GM12875 (cell line): ENCODE data around the gene MCTP2.

Source experiments
- H3K4me3 ChIP-seq: one replicate; pipeline ENCODE4 v1.5.1; 2011; ENCODE audit warnings: low read depth, low read length, control low read depth
- TF ChIP-seq, protein P1 (sequence below): IDR thresholded peaks from 2 replicates; pipeline ENCODE4 v1.5.1; 2011; ENCODE audit warnings: low read depth, mild to moderate bottlenecking, control low read depth, inconsistent platforms, low read length, moderate library complexity, borderline replicate concordance; ENCODE audit not compliant: insufficient read depth

MCTP2 gene

DNA sequence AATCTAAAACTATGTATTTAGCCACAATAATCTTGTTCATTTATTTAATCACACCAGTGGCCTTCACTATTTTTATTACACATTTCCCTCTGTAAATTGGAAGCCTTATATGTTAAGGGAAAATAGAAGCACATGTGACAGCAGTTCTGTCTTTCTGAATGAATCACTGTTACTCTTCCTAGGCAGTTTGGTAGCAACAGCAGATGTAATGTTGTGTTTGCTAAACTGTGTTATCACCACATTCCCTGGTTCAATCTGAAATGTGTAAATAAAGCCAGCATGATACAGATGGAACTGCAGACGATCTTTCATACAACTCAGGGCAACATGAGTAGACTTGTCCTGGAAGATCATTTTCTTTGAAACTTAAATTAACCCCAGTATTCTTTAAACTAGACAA lies 220.1 kb downstream of the MCTP2 start:
- H3K4me3 ChIP-seq, result no peak overlapping the region
- TF ChIP-seq, protein P1, sequence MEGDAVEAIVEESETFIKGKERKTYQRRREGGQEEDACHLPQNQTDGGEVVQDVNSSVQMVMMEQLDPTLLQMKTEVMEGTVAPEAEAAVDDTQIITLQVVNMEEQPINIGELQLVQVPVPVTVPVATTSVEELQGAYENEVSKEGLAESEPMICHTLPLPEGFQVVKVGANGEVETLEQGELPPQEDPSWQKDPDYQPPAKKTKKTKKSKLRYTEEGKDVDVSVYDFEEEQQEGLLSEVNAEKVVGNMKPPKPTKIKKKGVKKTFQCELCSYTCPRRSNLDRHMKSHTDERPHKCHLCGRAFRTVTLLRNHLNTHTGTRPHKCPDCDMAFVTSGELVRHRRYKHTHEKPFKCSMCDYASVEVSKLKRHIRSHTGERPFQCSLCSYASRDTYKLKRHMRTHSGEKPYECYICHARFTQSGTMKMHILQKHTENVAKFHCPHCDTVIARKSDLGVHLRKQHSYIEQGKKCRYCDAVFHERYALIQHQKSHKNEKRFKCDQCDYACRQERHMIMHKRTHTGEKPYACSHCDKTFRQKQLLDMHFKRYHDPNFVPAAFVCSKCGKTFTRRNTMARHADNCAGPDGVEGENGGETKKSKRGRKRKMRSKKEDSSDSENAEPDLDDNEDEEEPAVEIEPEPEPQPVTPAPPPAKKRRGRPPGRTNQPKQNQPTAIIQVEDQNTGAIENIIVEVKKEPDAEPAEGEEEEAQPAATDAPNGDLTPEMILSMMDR, result no peak

DNA sequence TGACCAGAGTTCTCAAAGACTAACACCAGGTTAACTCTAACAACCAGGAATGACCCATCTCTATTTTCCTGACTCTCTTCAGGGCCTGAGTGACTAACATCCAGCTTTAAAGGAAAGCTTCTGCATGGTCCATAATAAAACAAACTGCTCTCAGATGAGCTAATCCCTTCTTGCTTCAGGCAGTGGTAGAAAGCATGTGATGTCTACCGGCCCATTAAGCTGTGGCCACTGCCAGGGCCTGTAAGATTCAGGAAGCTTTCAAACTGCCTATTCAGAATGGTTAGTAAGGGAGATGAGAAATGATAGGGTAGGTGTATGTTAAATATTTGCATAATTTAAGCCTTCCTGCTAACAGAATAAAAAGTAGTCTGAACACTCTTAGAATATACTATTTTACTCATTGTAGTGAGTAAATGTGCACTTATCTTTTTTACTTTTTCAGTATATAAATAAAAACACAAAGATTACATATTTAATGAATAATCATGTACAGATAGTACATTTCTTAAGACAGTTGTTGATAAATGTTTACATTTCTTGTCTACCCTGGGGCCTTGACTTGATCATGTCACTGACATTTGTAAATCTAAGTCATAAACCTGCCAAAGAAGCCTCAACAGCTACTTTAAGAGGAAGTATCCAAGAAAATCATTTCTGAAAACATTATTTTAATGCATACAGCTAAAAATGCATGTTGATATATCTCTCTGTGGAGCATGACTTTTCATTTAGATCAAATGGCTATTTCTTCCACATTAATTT lies 222.0 kb downstream of the MCTP2 start:
- TF ChIP-seq, protein P1, result no peak
- no peak overlapping the region for H3K4me3 ChIP-seq

DNA sequence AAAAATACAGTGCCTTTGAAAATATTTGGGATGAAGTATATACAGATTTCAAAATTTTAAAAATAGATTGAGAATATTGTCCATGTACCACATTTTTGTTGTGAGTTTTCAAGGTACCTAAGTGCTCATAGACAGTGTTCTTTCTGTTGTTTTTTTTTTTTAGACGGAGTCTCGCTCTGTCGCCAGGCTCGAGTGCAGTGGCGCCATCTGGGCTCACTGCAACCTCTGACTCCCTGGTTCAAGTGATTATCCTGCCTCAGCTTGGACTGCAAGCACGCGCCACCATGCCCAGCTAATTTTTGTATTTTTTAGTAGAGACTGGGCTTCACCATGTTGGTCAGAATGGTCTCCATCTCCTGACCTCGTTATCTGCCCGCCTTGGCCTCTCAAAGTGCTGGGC lies 223.9 kb downstream of the MCTP2 start:
- TF ChIP-seq, protein P1, result no peak
- no peak overlapping the region for H3K4me3 ChIP-seq

DNA sequence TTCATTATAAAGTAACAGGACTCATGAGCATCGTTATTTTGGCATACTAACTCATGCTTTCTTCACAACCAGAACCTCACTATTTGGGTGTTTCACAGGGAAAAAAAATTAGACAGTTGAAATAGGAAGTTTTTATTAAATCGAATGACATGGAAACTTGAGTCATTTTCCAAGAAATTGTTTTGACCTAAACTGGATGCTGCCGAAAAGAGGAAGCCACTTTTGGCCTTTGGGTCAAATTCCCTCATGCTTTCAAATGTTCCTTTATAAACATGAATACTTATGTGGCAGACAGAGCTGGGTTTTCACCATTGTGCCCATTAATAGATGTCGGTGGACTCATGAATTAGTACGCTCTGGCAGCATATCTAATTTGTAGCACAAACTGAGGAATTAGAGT lies 224.9 kb downstream of the MCTP2 start:
- H3K4me3 ChIP-seq, result no peak overlapping the region
- TF ChIP-seq, protein P1, result no peak

DNA sequence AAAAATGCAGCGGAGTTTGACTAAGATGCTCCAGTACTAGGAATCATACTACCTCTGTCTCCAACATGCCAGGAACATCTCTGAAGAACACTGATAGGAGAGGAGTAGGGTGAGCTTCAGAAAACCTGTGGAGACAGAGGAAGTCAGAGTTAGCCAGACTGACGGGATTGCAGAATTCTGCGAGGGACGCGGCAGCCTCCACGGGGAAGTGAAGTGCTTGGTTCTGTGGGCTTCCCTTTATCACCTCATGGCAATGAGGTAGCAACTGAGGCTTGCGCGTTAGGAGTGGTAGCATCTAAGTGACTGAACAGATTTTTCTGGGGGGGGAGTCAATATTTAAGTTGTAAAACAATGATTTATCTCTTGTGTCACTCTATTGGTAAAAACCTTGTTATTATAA lies 226.3 kb downstream of the MCTP2 start:
- H3K4me3 ChIP-seq, result no peak overlapping the region
- TF ChIP-seq, protein P1, result no peak

DNA sequence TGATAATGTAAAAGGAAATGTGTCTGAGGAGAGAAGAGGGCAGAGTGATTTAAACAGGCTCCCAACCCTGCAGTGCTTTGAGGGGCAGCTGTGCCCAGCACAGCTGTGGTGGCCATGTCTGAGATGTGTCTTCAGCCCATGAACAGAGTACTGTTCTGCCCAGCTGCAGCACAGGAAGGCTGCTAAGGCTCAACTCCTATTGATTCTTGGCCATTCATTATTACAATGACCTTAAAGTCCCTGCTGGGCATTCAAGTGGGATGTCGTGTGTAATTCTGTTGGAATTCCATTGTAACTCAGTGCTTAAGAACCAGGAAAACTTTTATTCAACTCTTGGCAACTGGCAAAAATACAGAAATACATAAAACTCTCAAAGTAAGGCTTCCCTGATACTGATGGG lies 229.3 kb downstream of the MCTP2 start:
- TF ChIP-seq, protein P1, result no peak
- H3K4me3 ChIP-seq, result no peak overlapping the region

DNA sequence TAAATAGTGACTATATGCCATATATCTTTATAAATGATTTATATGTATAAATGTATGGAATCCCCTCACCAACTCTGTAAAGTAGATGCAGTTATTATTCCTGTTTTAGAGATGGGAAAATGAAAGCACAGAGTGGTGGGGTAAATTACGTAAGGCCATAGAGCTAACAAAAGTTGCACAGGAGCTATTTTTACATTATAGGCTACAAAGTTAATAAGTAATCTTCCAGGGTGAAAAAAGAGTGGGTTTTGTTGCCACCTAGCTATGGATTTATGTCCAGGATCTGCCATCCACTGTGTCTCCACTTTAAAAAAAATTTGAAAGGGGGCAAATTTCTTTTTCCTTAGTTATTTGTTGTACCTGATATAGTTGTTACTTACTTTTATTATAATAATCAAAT lies 235.7 kb downstream of the MCTP2 start:
- TF ChIP-seq, protein P1, result no peak
- H3K4me3 ChIP-seq, result no peak overlapping the region
